Measurements from ENCODE around the gene DDX41. TPM values are rescaled to one million over a fixed set of nuclear protein-coding genes. Genes with fewer than 3 reads are reported as not detected.
A peak's percentile ranks its signal among the peaks of the same experiment; 100 is the strongest.

DDX41 gene
- total RNA-seq, 3 donors from 2014 or later: 203 to 220 (median 207) TPM

GRCh38 chr5:177528631-177529030 lies 11.9 kb upstream of the DDX41 start:
- DNase-seq: no peak
- Mint-ChIP-seq H3K4me1 (ENCODE audit: low read depth) (no peaks in the 10 kb centered on the region), H3K27me3 (ENCODE audit: low read depth) (no peaks in the 10 kb centered on the region), H3K4me3 (no peak overlapping the region), H3K9me3 (no peaks in the 10 kb centered on the region), H3K36me3 (ENCODE audit: insufficient read depth) (peaks cover 27% of the 10 kb centered on the region)
- ATAC-seq: no peak

GRCh38 chr5:177527595-177527994 lies 10.8 kb upstream of the DDX41 start:
- H3K36me3 Mint-ChIP-seq (ENCODE audit: insufficient read depth): peaks cover 25% of the 10 kb centered on the region
- no peak for DNase-seq
- no peaks in the 10 kb centered on the region for H3K27me3 Mint-ChIP-seq (ENCODE audit: low read depth)
- no peak for ATAC-seq
- H3K4me1 Mint-ChIP-seq (ENCODE audit: low read depth): no peaks in the 10 kb centered on the region
- no peak overlapping the region for H3K4me3 Mint-ChIP-seq
- H3K9me3 Mint-ChIP-seq: no peaks in the 10 kb centered on the region

GRCh38 chr5:177526791-177527190 lies 10.0 kb upstream of the DDX41 start:
- no peaks in the 10 kb centered on the region for H3K9me3 Mint-ChIP-seq
- ATAC-seq (no peak), DNase-seq (no peak)
- peaks cover 19% of the 10 kb centered on the region for H3K36me3 Mint-ChIP-seq (ENCODE audit: insufficient read depth)
- H3K4me3 Mint-ChIP-seq: no peak overlapping the region
- no peaks in the 10 kb centered on the region for H3K4me1 Mint-ChIP-seq (ENCODE audit: low read depth)
- H3K27me3 Mint-ChIP-seq (ENCODE audit: low read depth): no peaks in the 10 kb centered on the region

GRCh38 chr5:177526191-177526590 lies 9.4 kb upstream of the DDX41 start:
- Mint-ChIP-seq H3K9me3 (no peaks in the 10 kb centered on the region), H3K27me3 (ENCODE audit: low read depth) (no peaks in the 10 kb centered on the region), H3K36me3 (ENCODE audit: insufficient read depth) (peaks cover 23% of the 10 kb centered on the region), H3K4me1 (ENCODE audit: low read depth) (peaks cover 5% of the 10 kb centered on the region), H3K4me3 (no peak overlapping the region)
- no peak for DNase-seq
- no peak for ATAC-seq

GRCh38 chr5:177524941-177525655 lies 8.3 kb upstream of the DDX41 start:
- H3K36me3 Mint-ChIP-seq (ENCODE audit: insufficient read depth): peaks cover 20% of the 10 kb centered on the region
- DNase-seq: no peak
- H3K4me3 Mint-ChIP-seq: no peak overlapping the region
- ATAC-seq: no peak
- H3K4me1 Mint-ChIP-seq (ENCODE audit: low read depth): peaks cover 10% of the 10 kb centered on the region
- no peaks in the 10 kb centered on the region for H3K9me3 Mint-ChIP-seq
- H3K27me3 Mint-ChIP-seq (ENCODE audit: low read depth): no peaks in the 10 kb centered on the region

GRCh38 chr5:177524539-177524900 lies 7.8 kb upstream of the DDX41 start:
- H3K36me3 Mint-ChIP-seq (ENCODE audit: insufficient read depth): peaks cover 21% of the 10 kb centered on the region
- H3K4me3 Mint-ChIP-seq: no peak overlapping the region
- H3K9me3 Mint-ChIP-seq: no peaks in the 10 kb centered on the region
- ATAC-seq: no peak
- no peaks in the 10 kb centered on the region for H3K27me3 Mint-ChIP-seq (ENCODE audit: low read depth)
- no peak for DNase-seq
- peaks cover 15% of the 10 kb centered on the region for H3K4me1 Mint-ChIP-seq (ENCODE audit: low read depth)

- H3K36me3 Mint-ChIP-seq (ENCODE audit: insufficient read depth): peaks cover 20% of the 10 kb centered on the region
- DNase-seq (no peak), ATAC-seq (peak in 1 of 2 donors; percentile 18)
- no peaks in the 10 kb centered on the region for H3K27me3 Mint-ChIP-seq (ENCODE audit: low read depth)
- H3K4me1 Mint-ChIP-seq (ENCODE audit: low read depth): peaks cover 21% of the 10 kb centered on the region
- H3K9me3 Mint-ChIP-seq: no peaks in the 10 kb centered on the region
- no peak overlapping the region for H3K4me3 Mint-ChIP-seq
Measured at GRCh38 chr5:177523711-177524538, 7.2 kb upstream of the DDX41 start.

GRCh38 chr5:177520916-177521513 lies 4.3 kb upstream of the DDX41 start:
- no peaks in the 10 kb centered on the region for H3K27me3 Mint-ChIP-seq (ENCODE audit: low read depth)
- ATAC-seq (no peak), DNase-seq (no peak)
- H3K9me3 Mint-ChIP-seq: no peaks in the 10 kb centered on the region
- peaks cover 31% of the 10 kb centered on the region for H3K4me1 Mint-ChIP-seq (ENCODE audit: low read depth)
- H3K4me3 Mint-ChIP-seq: no peak overlapping the region
- H3K36me3 Mint-ChIP-seq (ENCODE audit: insufficient read depth): peaks cover 24% of the 10 kb centered on the region

- peaks cover 24% of the 10 kb centered on the region for H3K36me3 Mint-ChIP-seq (ENCODE audit: insufficient read depth)
- H3K4me3 Mint-ChIP-seq: no peak overlapping the region
- H3K27me3 Mint-ChIP-seq (ENCODE audit: low read depth): no peaks in the 10 kb centered on the region
- DNase-seq: no peak
- peaks cover 38% of the 10 kb centered on the region for H3K4me1 Mint-ChIP-seq (ENCODE audit: low read depth)
- H3K9me3 Mint-ChIP-seq: no peaks in the 10 kb centered on the region
- ATAC-seq: no peak
Measured at GRCh38 chr5:177520271-177520670, 3.5 kb upstream of the DDX41 start.

GRCh38 chr5:177519463-177520235 lies 2.9 kb upstream of the DDX41 start:
- Mint-ChIP-seq H3K9me3 (no peaks in the 10 kb centered on the region), H3K4me3 (peak overlapping the region; percentile 37), H3K36me3 (ENCODE audit: insufficient read depth) (peaks cover 28% of the 10 kb centered on the region), H3K27me3 (ENCODE audit: low read depth) (no peaks in the 10 kb centered on the region), H3K4me1 (ENCODE audit: low read depth) (peaks cover 42% of the 10 kb centered on the region)
- ATAC-seq: no peak
- no peak for DNase-seq

- H3K9me3 Mint-ChIP-seq: no peaks in the 10 kb centered on the region
- H3K36me3 Mint-ChIP-seq (ENCODE audit: insufficient read depth): peaks cover 47% of the 10 kb centered on the region
- ATAC-seq: no peak
- DNase-seq: no peak
- H3K4me3 Mint-ChIP-seq: peak overlapping the region; percentile 86
- H3K4me1 Mint-ChIP-seq (ENCODE audit: low read depth): peaks cover 47% of the 10 kb centered on the region
- no peaks in the 10 kb centered on the region for H3K27me3 Mint-ChIP-seq (ENCODE audit: low read depth)
Measured at GRCh38 chr5:177515580-177515979, 1.2 kb downstream of the DDX41 start.

- no peaks in the 10 kb centered on the region for H3K27me3 Mint-ChIP-seq (ENCODE audit: low read depth)
- DNase-seq (no peak), ATAC-seq (no peak)
- peak overlapping the region; percentile 86 for H3K4me3 Mint-ChIP-seq
- H3K9me3 Mint-ChIP-seq: no peaks in the 10 kb centered on the region
- H3K36me3 Mint-ChIP-seq (ENCODE audit: insufficient read depth): peaks cover 41% of the 10 kb centered on the region
- H3K4me1 Mint-ChIP-seq (ENCODE audit: low read depth): peaks cover 38% of the 10 kb centered on the region
Measured at GRCh38 chr5:177514541-177514940, 2.2 kb downstream of the DDX41 start.

- Mint-ChIP-seq H3K27me3 (ENCODE audit: low read depth) (no peaks in the 10 kb centered on the region), H3K36me3 (ENCODE audit: insufficient read depth) (peaks cover 39% of the 10 kb centered on the region), H3K4me1 (ENCODE audit: low read depth) (peaks cover 31% of the 10 kb centered on the region), H3K4me3 (no peak overlapping the region), H3K9me3 (no peaks in the 10 kb centered on the region)
- no peak for ATAC-seq
- no peak for DNase-seq
Measured at GRCh38 chr5:177513500-177513899, 3.3 kb downstream of the DDX41 start.

- Mint-ChIP-seq H3K27me3 (ENCODE audit: low read depth) (no peaks in the 10 kb centered on the region), H3K9me3 (no peaks in the 10 kb centered on the region), H3K36me3 (ENCODE audit: insufficient read depth) (peaks cover 39% of the 10 kb centered on the region), H3K4me3 (no peak overlapping the region), H3K4me1 (ENCODE audit: low read depth) (peaks cover 31% of the 10 kb centered on the region)
- DNase-seq: no peak
- no peak for ATAC-seq
Measured at GRCh38 chr5:177512736-177513380, 3.9 kb downstream of the DDX41 start.
